Cardiac muscle cell (in vitro differentiated cells and primary cell): ENCODE data around the gene CYSTM1. TPM values are rescaled to one million over a fixed set of nuclear protein-coding genes. Genes with fewer than 3 reads are reported as not detected.

ENCODE experiments used
- DNase-seq, 2 donors: peaks; one replicate each; pipeline versions ENCODE4 v3.0.0 to v3.0.0-alpha.2; 2010 to 2017; ENCODE audit warnings: low read depth in 1 of 2, low spot score in 1 of 2
- H3K27ac ChIP-seq: fragments of 200-600 bp; sonication (generic); 2 replicates; pipeline ENCODE4 v1.5.1; 2016
- H3K27me3 ChIP-seq: fragments of 200-600 bp; sonication (generic); 2 replicates; pipeline ENCODE4 v1.6.0; 2016; ENCODE audit warnings: control low read depth
- H3K36me3 ChIP-seq: fragments of 200-600 bp; sonication (generic); 2 replicates; pipeline ENCODE4 v1.5.1; 2016; ENCODE audit warnings: control low read depth
- H3K4me1 ChIP-seq: fragments of 200-600 bp; sonication (generic); 2 replicates; pipeline ENCODE4 v1.8.1; 2017; ENCODE audit warnings: low read depth, mild to moderate bottlenecking, mixed run types
- H3K4me3 ChIP-seq: fragments of 200-600 bp; sonication (generic); 2 replicates; pipeline ENCODE4 v1.5.1; 2016; ENCODE audit warnings: mild to moderate bottlenecking
- H3K9me3 ChIP-seq: fragments of 200-600 bp; sonication (generic); 2 replicates; pipeline ENCODE4 v1.5.1; 2017; ENCODE audit warnings: low read depth, mild to moderate bottlenecking, control low read depth
- CTCF ChIP-seq: IDR thresholded peaks from 2 replicates; pipeline ENCODE4 v1.5.1; 2012; ENCODE audit warnings: low read depth, mild to moderate bottlenecking, low read length
- polyA plus RNA-seq: library from polyadenylated mRNA; unstranded; fragments of >200 nt; fragmentation: Nextera tagmentation; extraction: Ambion mirVana; gene quantifications from 2 replicates; pipeline ENCODE4 v1.2.1, GENCODE V29; 2016
- total RNA-seq: library from RNA; depleted of rRNA; stranded (reverse); fragments of >200 nt; gene quantifications from 2 replicates; pipeline ENCODE4 v1.2.3, GENCODE V29; 2016

The CYSTM1 gene
- total and polyA plus RNA-seq, 2 experiments from 2014 or later: 31.8 to 83.7 TPM

DNA sequence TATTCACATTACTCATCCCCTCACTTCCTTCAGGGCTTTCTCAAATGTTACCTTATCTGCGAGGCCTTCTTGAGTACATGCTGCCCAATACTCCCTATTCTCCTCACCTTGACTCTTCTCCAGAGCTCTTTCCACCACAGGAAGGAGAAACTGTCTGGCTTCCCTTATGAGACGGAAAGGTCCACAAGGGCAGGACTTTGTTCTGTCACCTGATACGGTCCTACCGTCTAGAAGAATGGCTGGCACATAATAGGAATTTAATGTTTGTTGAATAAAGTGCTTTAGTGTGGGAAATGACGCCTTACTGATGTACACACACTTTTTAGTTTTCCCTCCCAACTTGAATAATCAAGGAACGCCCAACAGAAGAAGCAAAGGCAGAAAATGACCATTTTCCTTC lies 75.4 kb downstream of the CYSTM1 start:
- peaks cover 6% of the 10 kb centered on the region for H3K36me3 ChIP-seq
- H3K4me3 ChIP-seq: no peak overlapping the region
- H3K9me3 ChIP-seq: no peaks in the 10 kb centered on the region
- H3K4me1 ChIP-seq: no peaks in the 10 kb centered on the region
- DNase-seq: no peak
- TF ChIP-seq CTCF: no peak
- H3K27ac ChIP-seq: no peak overlapping the region
- H3K27me3 ChIP-seq: no peaks in the 10 kb centered on the region

DNA sequence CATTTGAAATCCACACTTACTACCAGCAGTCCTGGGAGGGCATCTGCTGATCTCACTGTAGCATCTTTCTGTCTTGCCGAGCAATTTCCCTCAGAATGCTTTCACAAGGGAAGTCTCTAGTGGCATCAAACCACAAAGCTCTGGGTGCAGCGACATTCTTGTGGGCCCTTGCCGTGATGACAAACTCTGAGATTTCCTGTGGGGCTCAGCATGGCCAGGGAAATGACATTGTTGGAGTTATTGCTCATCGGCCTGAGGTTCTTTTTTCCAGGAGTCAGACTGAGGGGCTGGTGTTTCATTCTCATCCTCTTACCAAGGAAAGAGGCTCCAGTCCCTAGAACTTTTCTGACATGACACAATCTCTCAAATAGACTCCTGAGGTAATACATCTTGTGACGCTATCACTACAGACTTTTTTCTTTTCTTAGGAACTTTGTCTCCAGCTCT lies 76.6 kb downstream of the CYSTM1 start:
- H3K4me1 ChIP-seq: no peaks in the 10 kb centered on the region
- no peak overlapping the region for H3K27ac ChIP-seq
- H3K36me3 ChIP-seq: peaks cover 3% of the 10 kb centered on the region
- TF ChIP-seq CTCF: no peak
- H3K4me3 ChIP-seq: no peak overlapping the region
- DNase-seq: peak in 1 of 2 donors; percentile 74
- H3K27me3 ChIP-seq: no peaks in the 10 kb centered on the region
- H3K9me3 ChIP-seq: no peaks in the 10 kb centered on the region

DNA sequence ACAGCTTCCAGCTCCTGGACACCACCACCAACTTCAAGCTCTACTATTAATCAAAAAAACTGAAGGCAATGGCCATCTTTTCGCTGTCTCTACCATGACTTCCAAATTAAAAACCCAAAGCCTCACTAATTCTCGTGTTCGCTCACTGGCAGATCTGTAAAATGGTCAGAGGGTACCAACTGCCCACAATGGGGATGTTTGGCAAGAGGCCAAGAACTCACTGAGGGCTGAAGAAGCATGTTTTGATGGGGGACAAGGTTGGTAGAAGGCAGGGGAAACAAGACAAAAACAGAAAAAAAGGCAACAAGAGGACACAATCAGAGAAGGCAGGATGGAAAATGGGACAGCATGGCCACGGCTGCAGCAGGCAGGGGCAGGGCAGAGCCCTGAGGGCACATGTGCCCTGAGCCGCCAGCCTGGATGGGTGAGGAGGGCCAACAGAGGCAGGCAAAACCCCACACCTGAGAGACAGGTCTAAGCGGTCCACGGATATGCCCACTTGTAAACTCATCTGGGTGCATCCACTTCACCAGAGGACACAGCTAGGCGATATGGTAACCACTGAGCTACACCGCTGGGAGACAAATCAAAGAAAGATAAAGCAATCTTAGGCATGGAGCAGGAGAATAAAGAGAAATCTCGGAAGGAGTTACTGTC lies 77.6 kb downstream of the CYSTM1 start:
- H3K9me3 ChIP-seq: no peaks in the 10 kb centered on the region
- no peak for DNase-seq
- H3K27ac ChIP-seq: no peak overlapping the region
- no peak for TF ChIP-seq CTCF
- no peak overlapping the region for H3K4me3 ChIP-seq
- no peaks in the 10 kb centered on the region for H3K4me1 ChIP-seq
- H3K27me3 ChIP-seq: no peaks in the 10 kb centered on the region
- H3K36me3 ChIP-seq: peaks cover 3% of the 10 kb centered on the region

DNA sequence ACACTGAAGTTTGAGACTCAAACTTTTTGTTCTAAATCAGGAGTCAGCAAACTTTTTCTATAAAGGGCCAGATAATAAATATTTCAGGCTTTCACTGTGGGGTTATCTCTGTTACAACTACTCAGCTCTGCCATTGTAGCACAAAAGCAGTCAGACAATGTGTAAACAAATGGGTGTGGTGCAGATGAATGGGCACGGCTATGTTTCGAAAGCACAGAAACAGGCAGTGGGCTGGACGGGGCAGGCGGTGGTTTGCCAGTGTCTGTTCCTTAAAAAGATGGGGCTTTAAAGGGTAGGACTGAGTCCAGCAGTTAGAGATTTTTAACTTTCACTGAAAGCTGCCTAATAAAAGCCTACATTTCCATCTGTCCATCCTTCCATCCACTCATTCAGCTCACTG lies 79.0 kb downstream of the CYSTM1 start:
- Histone ChIP-seq H3K4me1 (no peaks in the 10 kb centered on the region), H3K27me3 (no peaks in the 10 kb centered on the region), H3K27ac (no peak overlapping the region), H3K36me3 (peaks cover 3% of the 10 kb centered on the region), H3K9me3 (no peaks in the 10 kb centered on the region), H3K4me3 (no peak overlapping the region)
- DNase-seq: no peak
- TF ChIP-seq CTCF: no peak

DNA sequence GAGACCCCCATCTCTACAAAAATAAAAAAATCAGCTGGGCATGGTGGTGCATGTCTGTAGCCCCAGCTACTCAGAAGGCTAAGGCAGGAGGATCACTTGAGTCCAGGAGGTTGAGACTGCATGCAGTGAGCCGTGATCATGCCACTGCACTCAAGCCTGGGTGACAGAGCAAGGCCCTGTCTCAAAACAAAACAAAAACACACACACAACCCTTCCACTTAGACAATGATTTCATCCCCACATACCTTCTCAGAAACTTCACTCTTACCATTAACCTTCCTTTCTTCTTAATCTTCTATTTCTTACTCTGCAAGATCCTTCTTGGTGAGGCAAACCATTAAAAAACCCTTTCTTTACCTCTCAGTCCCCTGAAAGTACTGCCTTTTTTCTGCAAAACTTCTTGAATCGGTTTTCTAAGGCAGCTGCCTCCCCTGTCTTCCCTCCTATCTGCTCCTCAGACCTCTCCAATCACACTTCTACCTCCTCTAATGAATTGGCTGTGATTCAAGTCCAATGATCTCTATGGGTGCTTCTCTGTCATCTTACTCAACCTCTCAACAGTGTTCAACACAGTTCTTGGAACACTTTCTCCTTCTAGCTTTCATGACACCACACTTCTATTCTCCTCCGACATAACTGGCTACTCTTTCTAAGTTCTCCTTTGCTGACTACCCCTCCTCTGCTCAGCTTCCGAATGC lies 80.6 kb downstream of the CYSTM1 start:
- TF ChIP-seq CTCF: no peak
- no peaks in the 10 kb centered on the region for H3K9me3 ChIP-seq

More for the DNA sequence above, 80.6 kb downstream of the CYSTM1 start:
- Histone ChIP-seq H3K27ac (no peak overlapping the region), H3K27me3 (no peaks in the 10 kb centered on the region), H3K4me1 (peaks cover 1% of the 10 kb centered on the region), H3K36me3 (no peaks in the 10 kb centered on the region), H3K4me3 (no peak overlapping the region)
- no peak for DNase-seq
